ENCODE results near the gene DCN.

DCN gene

GRCh38 chr12:91225316-91225715, 42.7 kb upstream of the DCN start:
- Histone ChIP-seq H3K4me3 (ENCODE audit: low read depth, low read length, poor library complexity, severe bottlenecking) (no peak overlapping the region), H3K9me3 (ENCODE audit: low read length) (no peaks in the 10 kb centered on the region), H3K27ac (ENCODE audit: low read depth, low read length, poor library complexity, severe bottlenecking) (no peak overlapping the region), H3K36me3 (ENCODE audit: insufficient read depth, low read length) (no peaks in the 10 kb centered on the region), H3K79me2 (ENCODE audit: insufficient read depth, low read length) (no peaks in the 10 kb centered on the region), H3K27me3 (ENCODE audit: insufficient read depth, low read length) (no peaks in the 10 kb centered on the region), H3K9ac (ENCODE audit: low read length) (no peak overlapping the region), H3K4me1 (ENCODE audit: insufficient read depth, low read length, severe bottlenecking) (no peaks in the 10 kb centered on the region), H3K4me2 (ENCODE audit: low read length) (no peak overlapping the region), H4K20me1 (ENCODE audit: insufficient read depth, low read length) (no peaks in the 10 kb centered on the region), H3F3A (ENCODE audit: insufficient read depth, low read length) (no peaks in the 10 kb centered on the region), H2AFZ (ENCODE audit: low read length) (no peak overlapping the region), H3K9me2 (ENCODE audit: low read depth, low read length) (no peaks in the 10 kb centered on the region)
- no peak for TF ChIP-seq CTCF (IDR thresholded peaks at IDR 0.05; ENCODE audit: low read length)

- Histone ChIP-seq H3K79me2 (ENCODE audit: insufficient read depth, low read length) (no peaks in the 10 kb centered on the region), H3K9me2 (ENCODE audit: low read depth, low read length) (no peaks in the 10 kb centered on the region), H4K20me1 (ENCODE audit: insufficient read depth, low read length) (no peaks in the 10 kb centered on the region), H3K9me3 (ENCODE audit: low read length) (no peaks in the 10 kb centered on the region), H3K36me3 (ENCODE audit: insufficient read depth, low read length) (no peaks in the 10 kb centered on the region), H2AFZ (ENCODE audit: low read length) (no peak overlapping the region), H3K4me3 (ENCODE audit: low read depth, low read length, poor library complexity, severe bottlenecking) (no peak overlapping the region), H3K4me1 (ENCODE audit: insufficient read depth, low read length, severe bottlenecking) (no peaks in the 10 kb centered on the region), H3K27ac (ENCODE audit: low read depth, low read length, poor library complexity, severe bottlenecking) (no peak overlapping the region), H3F3A (ENCODE audit: insufficient read depth, low read length) (no peaks in the 10 kb centered on the region), H3K4me2 (ENCODE audit: low read length) (no peak overlapping the region), H3K9ac (ENCODE audit: low read length) (no peak overlapping the region), H3K27me3 (ENCODE audit: insufficient read depth, low read length) (no peaks in the 10 kb centered on the region)
- no peak for TF ChIP-seq EZH2 (IDR thresholded peaks at IDR 0.05; ENCODE audit: borderline replicate concordance, low read length)
- no peak for TF ChIP-seq CTCF (IDR thresholded peaks at IDR 0.05; ENCODE audit: low read length)
Observed at GRCh38 chr12:91224401-91224800, 41.8 kb upstream of the DCN start.

GRCh38 chr12:91222746-91223145, 40.1 kb upstream of the DCN start:
- H3K4me2 ChIP-seq (ENCODE audit: low read length) = no peak overlapping the region
- no peaks in the 10 kb centered on the region for H3K9me2 ChIP-seq (ENCODE audit: low read depth, low read length)
- H2AFZ ChIP-seq (ENCODE audit: low read length) = no peak overlapping the region
- TF ChIP-seq CTCF (IDR thresholded peaks at IDR 0.05; ENCODE audit: low read length) (no peak), EZH2 (IDR thresholded peaks at IDR 0.05; ENCODE audit: borderline replicate concordance, low read length) (no peak)
- no peak overlapping the region for H3K4me3 ChIP-seq (ENCODE audit: low read depth, low read length, poor library complexity, severe bottlenecking)
- H3K27me3 ChIP-seq (ENCODE audit: insufficient read depth, low read length) = no peaks in the 10 kb centered on the region
- no peak overlapping the region for H3K9ac ChIP-seq (ENCODE audit: low read length)
- no peaks in the 10 kb centered on the region for H4K20me1 ChIP-seq (ENCODE audit: insufficient read depth, low read length)
- H3K4me1 ChIP-seq (ENCODE audit: insufficient read depth, low read length, severe bottlenecking) = no peaks in the 10 kb centered on the region
- no peaks in the 10 kb centered on the region for H3F3A ChIP-seq (ENCODE audit: insufficient read depth, low read length)
- no peaks in the 10 kb centered on the region for H3K79me2 ChIP-seq (ENCODE audit: insufficient read depth, low read length)
- H3K9me3 ChIP-seq (ENCODE audit: low read length) = no peaks in the 10 kb centered on the region
- H3K36me3 ChIP-seq (ENCODE audit: insufficient read depth, low read length) = no peaks in the 10 kb centered on the region
- no peak overlapping the region for H3K27ac ChIP-seq (ENCODE audit: low read depth, low read length, poor library complexity, severe bottlenecking)
